Esophagus (tissue), 2 donors: ENCODE data around the gene PAGR1. TPM values are rescaled to one million over a fixed set of nuclear protein-coding genes. Genes with fewer than 3 reads are reported as not detected.
A peak's percentile ranks its signal among the peaks of the same experiment; 100 is the strongest.
"Not testable (repeated sequence)": the region's sequence is repeated elsewhere in the genome, so short reads cannot be mapped to it uniquely, and the experiment has no call there.

Source experiments
- H3K27ac ChIP-seq, 2 donors: one replicate each; pipeline ENCODE4 v1.5.1; 2013; ENCODE audit warnings: low read depth in 2 of 2, mild to moderate bottlenecking in 2 of 2, inconsistent platforms in 1 of 2, low read length in 1 of 2, moderate library complexity in 1 of 2
- H3K27me3 ChIP-seq, 2 donors: one replicate each; pipeline ENCODE4 v1.6.1; 2013; ENCODE audit warnings: low read length in 2 of 2, control low read depth in 1 of 2, mild to moderate bottlenecking in 1 of 2; ENCODE audit not compliant: insufficient read depth in 2 of 2, control insufficient read depth in 1 of 2
- H3K36me3 ChIP-seq, 2 donors: one replicate each; pipeline ENCODE4 v1.6.1; 2013; ENCODE audit warnings: low read length in 1 of 2; ENCODE audit not compliant: control insufficient read depth in 2 of 2, insufficient read depth in 2 of 2
- H3K4me1 ChIP-seq, 2 donors: one replicate each; pipeline ENCODE4 v1.6.1; 2013; ENCODE audit warnings: low read length in 1 of 2; ENCODE audit not compliant: control insufficient read depth in 2 of 2, insufficient read depth in 2 of 2
- H3K4me3 ChIP-seq, 2 donors: one replicate each; pipeline ENCODE4 v1.5.1; 2013; ENCODE audit warnings: low read length in 2 of 2, mild to moderate bottlenecking in 2 of 2, low read depth in 1 of 2, moderate library complexity in 1 of 2
- H3K9me3 ChIP-seq, 2 donors: one replicate each; pipeline ENCODE4 v1.6.1; 2013; ENCODE audit warnings: mild to moderate bottlenecking in 2 of 2, low read depth in 1 of 2, low read length in 1 of 2, moderate library complexity in 1 of 2; ENCODE audit not compliant: control insufficient read depth in 2 of 2, insufficient read depth in 1 of 2
- whole genome bisulfite sequencing, 2 donors: extraction: QIAGEN DNeasy Blood & Tissue Kit; methylation state at CpG; one replicate each; pipeline ENCODE4 v1.1.7; 2013; 5-methylcytosine and 5-hydroxymethylcytosine counted together
- polyA plus RNA-seq, 2 donors: library from polyadenylated mRNA; stranded (reverse); fragments of 200-250 nt; gene quantifications; one replicate each; pipeline ENCODE4 v1.2.3, GENCODE V29; 2013
- donor health status: healthy with polysubstance abuse.
- donor health status: Bipolar disorder and iron deficiency.

Gene PAGR1
- polyA plus RNA-seq, 2 donors: 23.2 to 32.4 TPM

- H3K27ac ChIP-seq: no peak overlapping the region
- peaks cover 0 to 7% of the 10 kb centered on the region in 2 donors for H3K36me3 ChIP-seq
- no peaks in the 10 kb centered on the region for H3K27me3 ChIP-seq
- H3K4me3 ChIP-seq: peak overlapping the region in 1 of 2 donors; percentile 65
- peaks cover 0 to 6% of the 10 kb centered on the region in 2 donors for H3K4me1 ChIP-seq
- 56 to 59% methylated on average over 9 of the region's 9 CpGs for WGBS, 2 donors
- no peaks in the 10 kb centered on the region for H3K9me3 ChIP-seq
Observed at GRCh38 chr16:29791845-29792807, 23.8 kb upstream of the PAGR1 start.

- H3K36me3 ChIP-seq, H3K9me3 ChIP-seq: not testable (repeated sequence)
- 91% methylated on average over 18 of the region's 18 CpGs for WGBS, 2 donors
Observed at GRCh38 chr16:29793153-29793552, 22.8 kb upstream of the PAGR1 start.

GRCh38 chr16:29794231-29794710 lies 21.7 kb upstream of the PAGR1 start:
- no peak overlapping the region for H3K27ac ChIP-seq
- no peak overlapping the region for H3K4me3 ChIP-seq
- no peaks in the 10 kb centered on the region for H3K27me3 ChIP-seq
- peaks cover 9 to 13% of the 10 kb centered on the region in 2 donors for H3K36me3 ChIP-seq
- H3K9me3 ChIP-seq: no peaks in the 10 kb centered on the region
- peaks cover 0 to 6% of the 10 kb centered on the region in 2 donors for H3K4me1 ChIP-seq
- WGBS, 2 donors: 97 to 99% methylated on average over 3 of the region's 3 CpGs

More at GRCh38 chr16:29793153-29793552, 22.8 kb upstream of the PAGR1 start:
- not testable (repeated sequence) for H3K27ac ChIP-seq, H3K4me1 ChIP-seq, H3K27me3 ChIP-seq, H3K4me3 ChIP-seq

GRCh38 chr16:29802416-29802935 lies 13.5 kb upstream of the PAGR1 start:
- Histone ChIP-seq H3K4me3 (no peak overlapping the region), H3K27me3 (no peaks in the 10 kb centered on the region), H3K27ac (no peak overlapping the region), H3K9me3 (no peaks in the 10 kb centered on the region), H3K4me1 (peaks cover 0 to 3% of the 10 kb centered on the region in 2 donors), H3K36me3 (peaks cover 17 to 18% of the 10 kb centered on the region in 2 donors)
- 92 to 95% methylated on average over 8 of the region's 8 CpGs for WGBS, 2 donors

GRCh38 chr16:29804020-29804419 lies 11.9 kb upstream of the PAGR1 start:
- Histone ChIP-seq H3K4me3 (no peak overlapping the region), H3K9me3 (no peaks in the 10 kb centered on the region), H3K4me1 (peaks cover 0 to 16% of the 10 kb centered on the region in 2 donors), H3K27me3 (no peaks in the 10 kb centered on the region), H3K36me3 (peaks cover 15 to 21% of the 10 kb centered on the region in 2 donors), H3K27ac (peak overlapping the region in 1 of 2 donors; percentile 58)
- 68 to 72% methylated on average over 8 of the region's 8 CpGs for WGBS, 2 donors

GRCh38 chr16:29804455-29805231 lies 11.3 kb upstream of the PAGR1 start:
- Histone ChIP-seq H3K27ac (peak overlapping the region; percentile 97 to 98), H3K4me3 (peak overlapping the region; percentile 64 to 89), H3K27me3 (no peaks in the 10 kb centered on the region), H3K36me3 (peaks cover 9 to 19% of the 10 kb centered on the region in 2 donors), H3K9me3 (no peaks in the 10 kb centered on the region), H3K4me1 (peaks cover 0 to 18% of the 10 kb centered on the region in 2 donors)
- 3 to 6% methylated on average over 19 to 26 of the region's 26 CpGs for WGBS, 2 donors

- peaks cover 4 to 20% of the 10 kb centered on the region in 2 donors for H3K36me3 ChIP-seq
- peaks cover 3 to 22% of the 10 kb centered on the region in 2 donors for H3K4me1 ChIP-seq
- H3K4me3 ChIP-seq: peak overlapping the region; percentile 64 to 89
- 0 to 1% methylated on average over 71 to 96 of the region's 103 CpGs for WGBS, 2 donors
- peak overlapping the region; percentile 98 for H3K27ac ChIP-seq
- H3K9me3 ChIP-seq: no peaks in the 10 kb centered on the region
- H3K27me3 ChIP-seq: no peaks in the 10 kb centered on the region
Observed at GRCh38 chr16:29805232-29806098, 10.5 kb upstream of the PAGR1 start.

- Histone ChIP-seq H3K36me3 (peaks cover 4 to 20% of the 10 kb centered on the region in 2 donors), H3K27ac (peak within 1 kb of the TSS; percentile 98), H3K4me3 (peak within 1 kb of the TSS; percentile 64 to 89), H3K4me1 (peaks cover 5 to 26% of the 10 kb centered on the region in 2 donors), H3K27me3 (no peaks in the 10 kb centered on the region), H3K9me3 (no peaks in the 10 kb centered on the region)
- 0 to 1% methylated on average over 5 to 43 of the region's 67 CpGs for WGBS, 2 donors
Observed at GRCh38 chr16:29806099-29806579, 9.8 kb upstream of the PAGR1 start, which contains the start of gene MAZ. TSS of gene MAZ (plus strand) at chr16:29806529. CDS start at chr16:29806702, 173 bp downstream.
